Measurements from ENCODE around the gene ADAMTS6.
A peak's percentile ranks its signal among the peaks of the same experiment; 100 is the strongest.

Gene ADAMTS6

GRCh38 chr5:65144136-65144871 lies 337.4 kb downstream of the ADAMTS6 start:
- DNase-seq (ENCODE audit: low spot score): peak; percentile 17

- no peak for DNase-seq (ENCODE audit: low spot score)
These were observed 339.2 kb downstream of the ADAMTS6 start for GRCh38 chr5:65142511-65143011.

GRCh38 chr5:65142016-65142415 lies 339.7 kb downstream of the ADAMTS6 start:
- no peak for DNase-seq (ENCODE audit: low spot score)

GRCh38 chr5:65141493-65141892 lies 340.2 kb downstream of the ADAMTS6 start:
- no peak for DNase-seq (ENCODE audit: low spot score)

- no peak for DNase-seq (ENCODE audit: low spot score)
These were observed 344.1 kb downstream of the ADAMTS6 start for GRCh38 chr5:65137631-65138030.

GRCh38 chr5:65133477-65134110 lies 348.1 kb downstream of the ADAMTS6 start:
- DNase-seq (ENCODE audit: low spot score): no peak

GRCh38 chr5:65132386-65132785 lies 349.3 kb downstream of the ADAMTS6 start:
- DNase-seq (ENCODE audit: low spot score): no peak

- no peak for DNase-seq (ENCODE audit: low spot score)
These were observed 353.5 kb downstream of the ADAMTS6 start for GRCh38 chr5:65128226-65128625.

GRCh38 chr5:65127161-65127901 lies 354.4 kb downstream of the ADAMTS6 start:
- no peak for DNase-seq (ENCODE audit: low spot score)

GRCh38 chr5:65126542-65127069 lies 355.1 kb downstream of the ADAMTS6 start:
- no peak for DNase-seq (ENCODE audit: low spot score)

- no peak for DNase-seq (ENCODE audit: low spot score)
These were observed 355.9 kb downstream of the ADAMTS6 start for GRCh38 chr5:65125591-65126541.

GRCh38 chr5:65121880-65122436 lies 359.8 kb downstream of the ADAMTS6 start:
- no peak for DNase-seq (ENCODE audit: low spot score)

- DNase-seq (ENCODE audit: low spot score): no peak
These were observed 361.3 kb downstream of the ADAMTS6 start for GRCh38 chr5:65120371-65120967.

GRCh38 chr5:65117525-65117924 lies 364.2 kb downstream of the ADAMTS6 start:
- DNase-seq (ENCODE audit: low spot score): no peak

GRCh38 chr5:65113771-65114170 lies 367.9 kb downstream of the ADAMTS6 start:
- no peak for DNase-seq (ENCODE audit: low spot score)

GRCh38 chr5:65111961-65112658 lies 369.6 kb downstream of the ADAMTS6 start:
- no peak for DNase-seq (ENCODE audit: low spot score)

- no peak for DNase-seq (ENCODE audit: low spot score)
These were observed 372.7 kb downstream of the ADAMTS6 start for GRCh38 chr5:65108786-65109743.

GRCh38 chr5:65105301-65105700 lies 376.4 kb downstream of the ADAMTS6 start:
- no peak for DNase-seq (ENCODE audit: low spot score)

GRCh38 chr5:65104831-65105230 lies 376.9 kb downstream of the ADAMTS6 start:
- no peak for DNase-seq (ENCODE audit: low spot score)

Measured in HuH-7 (cell line).